HCT116 (cell line): ENCODE results near the gene SEL1L3. TPM values are rescaled to one million over a fixed set of nuclear protein-coding genes. Genes with fewer than 3 reads are reported as not detected.

Experiments
- ATAC-seq: fragments of 200-7000 bp; cut with Tn5 transposase; 2 replicates; pipeline ENCODE4 v1.9.1; 2020; ENCODE audit warnings: mild to moderate bottlenecking, moderate library complexity
- BruUV-seq: library from RNA; stranded (reverse); fragments of 400-500 nt; replicated peaks from 2 replicates; lab custom pipeline; 2021; lab: Mats Ljungman, UMichigan
- CTCF ChIA-PET: fragments of 300-600 bp; sonication (Branson Sonifier 250); formaldehyde crosslinking; loops from one replicate; lab custom pipeline; 2021; ENCODE audit warnings: antibody characterized with exemption; lab: Charles Lee
- POLR2A ChIA-PET: fragments of 300-600, 350-600 bp; sonication (Branson Sonifier 250); formaldehyde crosslinking; loops from one replicate; lab custom pipeline; 2021; ENCODE audit warnings: antibody characterized with exemption; lab: Charles Lee
- RAD21 ChIA-PET, 2 experiments: fragments of 300-600 bp; sonication (Branson Sonifier 250); formaldehyde crosslinking; loops; one replicate each; lab custom pipeline; 2023; ENCODE audit warnings: low total read pairs in 2 of 2; ENCODE audit not compliant: uncharacterized antibody in 2 of 2, unreplicated experiment in 2 of 2, low non-redundant PET in 1 of 2; lab: Charles Lee
- DNase-seq: peaks from one replicate; pipeline ENCODE4 v3.0.0-alpha.2; 2010; ENCODE audit warnings: low read depth, low spot score
- H2AFZ ChIP-seq: fragments of 200-600 bp; shearing (Covaris generic), sonication (generic); 2 replicates; pipeline ENCODE4 v1.6.1; 2017; ENCODE audit warnings: low read depth, mixed run types, mixed read lengths, antibody characterized with exemption, low read length; ENCODE audit not compliant: poor library complexity, severe bottlenecking
- H3K27ac ChIP-seq: 2 replicates; pipeline ENCODE4 v1.5.1; 2012; ENCODE audit warnings: low read depth, low read length
- H3K27me3 ChIP-seq: fragments of 200-600 bp; sonication (generic); 2 replicates; pipeline ENCODE4 v1.6.1; 2016; ENCODE audit warnings: mixed run types, low read length, mixed read lengths; ENCODE audit not compliant: insufficient read depth
- H3K36me3 ChIP-seq, 2 experiments: fragments of 200-500 bp in 1 of 2; fragments of 200-600 bp in 1 of 2; sonication (Bioruptor generic) in 1 of 2; sonication (generic) in 1 of 2; 2 replicates each; pipeline versions ENCODE4 v1.5.1 to v1.6.1; 2014 to 2016; ENCODE audit warnings: low read length in 2 of 2, inconsistent platforms in 1 of 2, mixed read lengths in 1 of 2, mixed run types in 1 of 2; ENCODE audit not compliant: insufficient read depth in 2 of 2, control insufficient read depth in 1 of 2
- H3K4me1 ChIP-seq, 2 experiments: fragments of 200-600 bp in 1 of 2; sonication (generic) in 1 of 2; 2 replicates each; pipeline versions ENCODE4 v1.5.1 to v1.6.1; 2012 to 2017; ENCODE audit warnings: low read length in 2 of 2, inconsistent platforms in 1 of 2, mild to moderate bottlenecking in 1 of 2, mixed read lengths in 1 of 2, mixed run types in 1 of 2, moderate library complexity in 1 of 2; ENCODE audit not compliant: insufficient read depth in 2 of 2, control insufficient read depth in 1 of 2
- H3K4me2 ChIP-seq: fragments of 200-600 bp; sonication (generic); 2 replicates; pipeline ENCODE4 v1.6.1; 2017; ENCODE audit warnings: mixed run types, low read length, mixed read lengths
- H3K4me3 ChIP-seq, 2 experiments: fragments of 200-600 bp in 1 of 2; sonication (generic) in 1 of 2; replicated peaks in 1 of 2; 2 replicates each; pipeline ENCODE4 v1.5.1; 2011 to 2016; ENCODE audit warnings: low read length in 2 of 2, control low read depth in 1 of 2, low read depth in 1 of 2, mild to moderate bottlenecking in 1 of 2, mixed read lengths in 1 of 2, mixed run types in 1 of 2
- H3K79me2 ChIP-seq: fragments of 200-600 bp; sonication (generic); 2 replicates; pipeline ENCODE4 v1.6.1; 2017; ENCODE audit warnings: mild to moderate bottlenecking, mixed run types, low read length, moderate library complexity, mixed read lengths; ENCODE audit not compliant: insufficient read depth
- H3K9ac ChIP-seq: fragments of 200-600 bp; sonication (generic); 2 replicates; pipeline ENCODE4 v1.6.1; 2016; ENCODE audit warnings: low read length, mixed read lengths
- H3K9me2 ChIP-seq: fragments of 200-600 bp; sonication (generic), shearing (Covaris generic); 2 replicates; pipeline ENCODE4 v1.6.1; 2017; ENCODE audit warnings: mixed run types, mild to moderate bottlenecking, moderate library complexity; ENCODE audit not compliant: insufficient read depth
- H3K9me3 ChIP-seq, 2 experiments: fragments of 200-500 bp in 1 of 2; fragments of 200-600 bp in 1 of 2; sonication (Bioruptor generic) in 1 of 2; sonication (generic) in 1 of 2; 2 replicates each; pipeline ENCODE4 v1.6.1; 2014 to 2017; ENCODE audit warnings: low read length in 2 of 2, mixed read lengths in 2 of 2, inconsistent platforms in 1 of 2, low read depth in 1 of 2, mild to moderate bottlenecking in 1 of 2, mixed run types in 1 of 2, moderate library complexity in 1 of 2; ENCODE audit not compliant: control insufficient read depth in 1 of 2, insufficient read depth in 1 of 2
- H4K20me1 ChIP-seq: fragments of 200-600 bp; sonication (generic), shearing (Covaris generic); 2 replicates; pipeline ENCODE4 v1.6.1; 2017; ENCODE audit warnings: mixed run types, mild to moderate bottlenecking, moderate library complexity; ENCODE audit not compliant: insufficient read depth
- CBX3 ChIP-seq: IDR thresholded peaks from 2 replicates; pipeline ENCODE4 v1.6.1; 2012; ENCODE audit warnings: low read depth
- CEBPB ChIP-seq: IDR thresholded peaks from 2 replicates; pipeline ENCODE4 v1.6.1; 2012; ENCODE audit warnings: low read depth
- EGR1 ChIP-seq: IDR thresholded peaks from 2 replicates; pipeline ENCODE4 v1.6.1; 2012; ENCODE audit warnings: low read depth
- POLR2AphosphoS5 ChIP-seq: IDR thresholded peaks from 2 replicates; pipeline ENCODE4 v1.6.1; 2011; ENCODE audit warnings: mild to moderate bottlenecking, low read depth, low read length, moderate library complexity
- YY1 ChIP-seq: IDR thresholded peaks from 2 replicates; pipeline ENCODE4 v1.6.1; 2011; ENCODE audit warnings: low read length, low read depth, moderate library complexity, mild to moderate bottlenecking; ENCODE audit not compliant: insufficient replicate concordance; ENCODE audit errors: extremely low read depth
- ZFX ChIP-seq: fragments of 450-650 bp; IDR thresholded peaks from 2 replicates; pipeline ENCODE4 v1.6.1; 2017
- ZNF274 ChIP-seq: fragments of 200-500 bp; sonication (Bioruptor generic); IDR thresholded peaks from 2 replicates; pipeline ENCODE4 v1.6.1; 2014; ENCODE audit warnings: mild to moderate bottlenecking, low read depth, low read length, inconsistent platforms
- intact Hi-C: fragments of 100-400 bp; cut with micrococcal nuclease; formaldehyde crosslinking; loops from 2 replicates; pipeline ENCODE4 v1.10.0; 2022
- total RNA-seq: library from RNA; stranded (reverse); gene quantifications from one replicate; pipeline ENCODE4 v1.2.1, GENCODE V29; 2021; ENCODE audit not compliant: unreplicated experiment
- TF ChIP-seq, protein P1 (sequence below): IDR thresholded peaks from 2 replicates; pipeline ENCODE4 v1.6.1; 2011; ENCODE audit warnings: mild to moderate bottlenecking, low read length, moderate library complexity; ENCODE audit not compliant: insufficient replicate concordance; ENCODE audit errors: extremely low read depth

Gene SEL1L3
- total RNA-seq, 1 experiment from 2014 or later, result 45.0 TPM

DNA sequence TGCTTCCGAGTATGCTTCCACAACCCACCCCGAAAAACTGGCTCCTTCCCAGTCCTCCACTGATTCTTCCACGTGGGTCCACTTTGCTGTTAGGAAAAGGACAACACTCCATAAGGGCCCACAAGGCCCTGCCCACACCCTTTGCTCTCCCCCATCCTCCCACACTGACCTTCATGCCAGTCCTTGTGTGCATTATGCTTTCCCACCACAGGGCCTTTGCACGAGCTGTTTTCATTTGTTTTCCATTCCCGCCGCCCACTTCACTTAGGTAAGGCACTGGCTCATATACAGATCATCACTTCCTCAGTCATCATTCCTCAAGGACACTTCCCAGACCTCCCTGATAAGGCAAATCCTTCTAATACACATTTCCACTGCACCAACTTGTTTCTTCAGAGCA lies 16.8 kb upstream of the SEL1L3 start (continued):
- TF ChIP-seq, protein P1, sequence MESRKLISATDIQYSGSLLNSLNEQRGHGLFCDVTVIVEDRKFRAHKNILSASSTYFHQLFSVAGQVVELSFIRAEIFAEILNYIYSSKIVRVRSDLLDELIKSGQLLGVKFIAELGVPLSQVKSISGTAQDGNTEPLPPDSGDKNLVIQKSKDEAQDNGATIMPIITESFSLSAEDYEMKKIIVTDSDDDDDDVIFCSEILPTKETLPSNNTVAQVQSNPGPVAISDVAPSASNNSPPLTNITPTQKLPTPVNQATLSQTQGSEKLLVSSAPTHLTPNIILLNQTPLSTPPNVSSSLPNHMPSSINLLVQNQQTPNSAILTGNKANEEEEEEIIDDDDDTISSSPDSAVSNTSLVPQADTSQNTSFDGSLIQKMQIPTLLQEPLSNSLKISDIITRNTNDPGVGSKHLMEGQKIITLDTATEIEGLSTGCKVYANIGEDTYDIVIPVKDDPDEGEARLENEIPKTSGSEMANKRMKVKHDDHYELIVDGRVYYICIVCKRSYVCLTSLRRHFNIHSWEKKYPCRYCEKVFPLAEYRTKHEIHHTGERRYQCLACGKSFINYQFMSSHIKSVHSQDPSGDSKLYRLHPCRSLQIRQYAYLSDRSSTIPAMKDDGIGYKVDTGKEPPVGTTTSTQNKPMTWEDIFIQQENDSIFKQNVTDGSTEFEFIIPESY, result no peak
- no peak for TF ChIP-seq CEBPB
- no peak for TF ChIP-seq ZFX
- no peak for TF ChIP-seq EGR1
- TF ChIP-seq CBX3, result no peak
- no peak for TF ChIP-seq YY1
- no peak for TF ChIP-seq ZNF274

DNA sequence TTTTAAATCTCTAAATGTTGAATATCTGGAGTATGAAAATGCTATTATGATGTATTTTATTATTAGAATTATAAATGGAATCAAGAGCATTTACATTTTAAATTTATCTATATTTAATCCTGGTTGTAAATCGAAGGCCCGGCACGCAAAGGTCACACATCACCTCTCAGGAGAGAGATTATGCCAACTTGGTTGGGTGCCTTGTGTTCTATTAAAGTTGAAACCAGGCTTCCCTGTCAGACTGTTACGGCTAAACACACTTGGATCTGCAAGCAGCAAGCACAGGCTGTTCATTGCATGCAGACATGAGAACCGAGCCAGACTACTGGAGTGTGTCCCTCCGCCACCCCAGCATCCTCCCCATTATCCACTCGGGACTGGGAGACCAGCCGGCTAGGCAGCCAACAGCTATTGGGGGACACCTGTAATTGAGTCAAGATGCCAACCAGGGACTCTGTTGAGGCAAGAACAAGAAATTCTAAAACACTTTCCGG lies 16.4 kb upstream of the SEL1L3 start:
- no peak for TF ChIP-seq POLR2AphosphoS5
- H2AFZ ChIP-seq, result no peak overlapping the region
- RAD21 ChIA-PET, result no interaction called here
- no peaks in the 10 kb centered on the region for H4K20me1 ChIP-seq
- intact Hi-C loops, result no loop called here
- no peaks in the 10 kb centered on the region for H3K9me3 ChIP-seq
- no peak for ATAC-seq
- H3K79me2 ChIP-seq, result no peaks in the 10 kb centered on the region
- no TSS peak for BruUV-seq
- H3K36me3 ChIP-seq, result no peaks in the 10 kb centered on the region
- H3K27me3 ChIP-seq, result no peaks in the 10 kb centered on the region
- H3K9ac ChIP-seq, result no peak overlapping the region
- POLR2A ChIA-PET, result no interaction called here
- H3K4me3 ChIP-seq, result no peak overlapping the region
- CTCF ChIA-PET, result no interaction called here
- no peak overlapping the region for H3K27ac ChIP-seq
- H3K4me2 ChIP-seq, result no peak overlapping the region
- no peak for DNase-seq
- no peaks in the 10 kb centered on the region for H3K4me1 ChIP-seq
- H3K9me2 ChIP-seq, result no peaks in the 10 kb centered on the region
